Hepatocyte (in vitro differentiated cells): ENCODE results near the gene PLCG1.

Source experiments
- EZH2 ChIP-seq: fragments of 200-600 bp; sonication (generic); IDR thresholded peaks from 2 replicates; pipeline ENCODE4 v1.6.1; 2016; ENCODE audit warnings: antibody characterized with exemption, mild to moderate bottlenecking, borderline replicate concordance
- EZH2phosphoT487 ChIP-seq: fragments of 200-600 bp; sonication (generic); IDR thresholded peaks from one replicate; pipeline ENCODE4 v1.6.1; 2018; ENCODE audit warnings: antibody characterized with exemption, mild to moderate bottlenecking, low read depth, moderate library complexity; ENCODE audit not compliant: unreplicated experiment, severe bottlenecking
- TF ChIP-seq, protein P1 (sequence below): fragments of 200-600 bp; sonication (generic); IDR thresholded peaks from 2 replicates; pipeline ENCODE4 v1.5.1; 2016; ENCODE audit warnings: antibody characterized with exemption, mild to moderate bottlenecking; ENCODE audit not compliant: poor library complexity

DNA sequence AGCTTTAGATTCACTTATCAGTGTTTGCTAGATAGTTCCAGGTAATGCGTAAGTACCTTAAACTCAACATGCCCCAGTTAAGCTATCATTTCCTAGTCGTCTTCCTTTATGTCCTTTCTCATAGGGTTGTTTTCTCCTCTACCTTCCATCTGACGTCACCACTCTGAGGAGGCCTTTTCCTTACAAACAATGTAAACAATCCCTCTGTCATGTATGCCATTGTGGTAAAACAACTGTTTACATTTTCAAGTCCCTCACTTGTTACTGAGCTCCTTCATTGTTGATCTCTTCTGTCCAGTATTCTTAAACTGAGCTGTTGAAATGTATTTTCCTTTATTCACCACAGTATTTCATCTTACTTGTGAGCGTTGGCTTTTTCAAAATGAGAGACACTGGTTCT, 45.4 kb upstream of the PLCG1 start:
- TF ChIP-seq, protein P1, sequence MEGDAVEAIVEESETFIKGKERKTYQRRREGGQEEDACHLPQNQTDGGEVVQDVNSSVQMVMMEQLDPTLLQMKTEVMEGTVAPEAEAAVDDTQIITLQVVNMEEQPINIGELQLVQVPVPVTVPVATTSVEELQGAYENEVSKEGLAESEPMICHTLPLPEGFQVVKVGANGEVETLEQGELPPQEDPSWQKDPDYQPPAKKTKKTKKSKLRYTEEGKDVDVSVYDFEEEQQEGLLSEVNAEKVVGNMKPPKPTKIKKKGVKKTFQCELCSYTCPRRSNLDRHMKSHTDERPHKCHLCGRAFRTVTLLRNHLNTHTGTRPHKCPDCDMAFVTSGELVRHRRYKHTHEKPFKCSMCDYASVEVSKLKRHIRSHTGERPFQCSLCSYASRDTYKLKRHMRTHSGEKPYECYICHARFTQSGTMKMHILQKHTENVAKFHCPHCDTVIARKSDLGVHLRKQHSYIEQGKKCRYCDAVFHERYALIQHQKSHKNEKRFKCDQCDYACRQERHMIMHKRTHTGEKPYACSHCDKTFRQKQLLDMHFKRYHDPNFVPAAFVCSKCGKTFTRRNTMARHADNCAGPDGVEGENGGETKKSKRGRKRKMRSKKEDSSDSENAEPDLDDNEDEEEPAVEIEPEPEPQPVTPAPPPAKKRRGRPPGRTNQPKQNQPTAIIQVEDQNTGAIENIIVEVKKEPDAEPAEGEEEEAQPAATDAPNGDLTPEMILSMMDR = no peak
- TF ChIP-seq EZH2 (no peak), EZH2phosphoT487 (no peak)
